Measurements from ENCODE around the gene PRCC. TPM values are rescaled to one million over a fixed set of nuclear protein-coding genes. Genes with fewer than 3 reads are reported as not detected.
A peak's percentile ranks its signal among the peaks of the same experiment; 100 is the strongest.

PRCC gene
- total and polyA plus RNA-seq, 2 of the 4 experiments (the other 2 are of a cell fraction) = 10.6 to 59.6 TPM

DNA sequence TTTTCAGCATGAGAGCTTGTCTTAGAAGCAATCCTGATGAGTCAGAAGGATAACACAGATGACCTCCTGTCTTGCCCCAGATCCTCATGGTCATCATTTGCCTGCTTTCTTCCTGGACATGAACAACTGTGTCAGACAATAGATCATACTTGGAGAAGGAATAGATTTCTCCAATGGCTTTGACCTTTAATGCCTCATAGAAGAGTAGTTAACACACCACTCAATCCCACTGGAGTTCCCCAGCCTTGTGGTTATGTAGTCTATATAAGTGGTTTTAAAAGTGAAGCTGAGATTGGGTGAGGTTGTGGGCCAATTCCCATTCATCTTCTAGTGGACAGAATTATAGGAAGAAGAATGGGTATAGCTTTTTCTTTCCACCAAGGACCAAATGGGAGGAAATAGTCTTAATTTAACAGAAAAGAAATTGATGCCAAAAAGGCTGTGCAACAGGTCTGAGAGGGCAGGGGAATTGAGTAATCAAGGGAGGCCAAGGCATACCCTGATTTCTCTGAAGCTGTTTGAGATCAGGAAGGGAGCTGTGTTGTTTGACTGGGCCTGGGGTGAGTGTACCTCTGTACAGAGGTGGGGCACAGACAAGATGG is 14.4 kb downstream of the PRCC start:
- Histone ChIP-seq H3K4me3 (ENCODE audit: insufficient read depth, low read depth, low read length) (no peak overlapping the region), H3K14ac (replicated peaks; ENCODE audit: low read depth, low read length) (no peak overlapping the region)

More for the DNA sequence above, 14.4 kb downstream of the PRCC start:
- DNase-seq (peak; percentile 67), ATAC-seq (ENCODE audit: low read depth) (peak; percentile 85)
- no peak overlapping the region for H3K27ac ChIP-seq (ENCODE audit: insufficient read depth, low read length)
- TF ChIP-seq FOS (IDR thresholded peaks at IDR 0.05; ENCODE audit: low read depth, low read length) (0 out of 2 replicates have a peak, but pooled peaks have one; percentile 8), RCOR1 (IDR thresholded peaks at IDR 0.05; ENCODE audit: insufficient replicate concordance, low read length) (no peak), ELK1 (IDR thresholded peaks at IDR 0.05; ENCODE audit: borderline replicate concordance, low read depth, low read length) (no peak), CEBPB (IDR thresholded peaks at IDR 0.05; ENCODE audit: low read depth, low read length) (peak; percentile 58; the same call in 1 of the 2 replicates)
- peaks cover 5% of the 10 kb centered on the region for H3K4me1 ChIP-seq (ENCODE audit: control insufficient read depth, insufficient read depth, low read length)
- H3K56ac ChIP-seq (ENCODE audit: extremely low read depth, insufficient read depth, low read length) = no peak overlapping the region
- no peak overlapping the region for H4K8ac ChIP-seq (ENCODE audit: low read depth in 2 of 2, low read length in 2 of 2)
- in situ Hi-C loops (cut with MboI; ENCODE audit: low sequenced_read_pairs) = no loop called here
- peaks cover 66% of the 10 kb centered on the region for H4K20me1 ChIP-seq (ENCODE audit: insufficient read depth, low read length)
- H3K9me3 ChIP-seq (ENCODE audit: control insufficient read depth, insufficient read depth, low read length) = no peaks in the 10 kb centered on the region
- H3K9ac ChIP-seq (ENCODE audit: low read depth, low read length) = no peak overlapping the region
- H3K36me3 ChIP-seq (ENCODE audit: control insufficient read depth, insufficient read depth, low read length) = peaks cover 19% of the 10 kb centered on the region
- H2AK9ac ChIP-seq (replicated peaks; ENCODE audit: low read depth, low read length, poor library complexity) = no peak overlapping the region
- no peak overlapping the region for H3K4me2 ChIP-seq (ENCODE audit: low read depth, low read length)
- H2BK5ac ChIP-seq (ENCODE audit: low read depth, low read length, poor library complexity, severe bottlenecking) = no peak overlapping the region
- intact Hi-C loops (cut with micrococcal nuclease) = no loop called here
- H4K5ac ChIP-seq (ENCODE audit: low read depth, low read length) = no peak overlapping the region
- no peak overlapping the region for H2BK120ac ChIP-seq (ENCODE audit: low read depth, low read length)
- no peak overlapping the region for H3K18ac ChIP-seq (ENCODE audit: low read depth, low read length)
- H3K79me1 ChIP-seq (ENCODE audit: low read depth in 1 of 2, low read length in 2 of 2) = peaks cover 32 to 71% of the 10 kb centered on the region in 2 experiments
- H3K9me1 ChIP-seq (ENCODE audit: insufficient read depth, low read length) = peaks cover 6% of the 10 kb centered on the region
- no peak overlapping the region for H2AK5ac ChIP-seq (ENCODE audit: low read depth, low read length)
- H4K91ac ChIP-seq (ENCODE audit: insufficient read depth, low read depth, low read length) = no peak overlapping the region
- dilution Hi-C loops (cut with HindIII; ENCODE audit: low sequenced_read_pairs, unreplicated experiment) = no loop called here
- H2AFZ ChIP-seq (replicated peaks; ENCODE audit: low read length, poor library complexity) = no peak overlapping the region
- H2BK15ac ChIP-seq (ENCODE audit: low read depth, low read length) = no peak overlapping the region
- ChIA-PET POLR2A (ENCODE audit: unreplicated experiment) (no interaction called here), CTCF (interaction anchor here (0.5 to 1.6 kb wide), 4 partner anchors 9 to 56 kb away, joined by 3 to 6 read pairs (median 5); no protein-coding TSS in a partner anchor)
- no peak overlapping the region for H2BK20ac ChIP-seq (ENCODE audit: low read depth, low read length)
- H3K4ac ChIP-seq (ENCODE audit: low read depth, low read length) = no peak overlapping the region
- no peak overlapping the region for H3K23ac ChIP-seq (ENCODE audit: low read depth, low read length)
- no peaks in the 10 kb centered on the region for H3K27me3 ChIP-seq (ENCODE audit: control insufficient read depth, insufficient read depth, low read length)
- no TSS peak for BruUV-seq (replicated peaks)

Measured in IMR-90 (cell line).